A673 (cell line): ENCODE results near the gene B4GALT5.

ENCODE experiments used
- EZH2 ChIP-seq: fragments of 200-600 bp; sonication (generic); IDR thresholded peaks from 2 replicates; pipeline ENCODE4 v1.6.1; 2017; ENCODE audit warnings: borderline replicate concordance, low read depth, mild to moderate bottlenecking, mixed read lengths, antibody characterized with exemption, low read length; ENCODE audit not compliant: poor library complexity, severe bottlenecking
- TF ChIP-seq, protein P1 (sequence below): fragments of 300-800, 200-600 bp; sonication (generic); conservative IDR thresholded peaks from 2 replicates; pipeline ENCODE4 v1.5.1; 2017; ENCODE audit warnings: low read depth, mild to moderate bottlenecking, antibody characterized with exemption, low read length, moderate library complexity, mixed read lengths

GRCh38 chr20:49618289-49618688 lies 95.4 kb downstream of the B4GALT5 start:
- TF ChIP-seq, protein P1, sequence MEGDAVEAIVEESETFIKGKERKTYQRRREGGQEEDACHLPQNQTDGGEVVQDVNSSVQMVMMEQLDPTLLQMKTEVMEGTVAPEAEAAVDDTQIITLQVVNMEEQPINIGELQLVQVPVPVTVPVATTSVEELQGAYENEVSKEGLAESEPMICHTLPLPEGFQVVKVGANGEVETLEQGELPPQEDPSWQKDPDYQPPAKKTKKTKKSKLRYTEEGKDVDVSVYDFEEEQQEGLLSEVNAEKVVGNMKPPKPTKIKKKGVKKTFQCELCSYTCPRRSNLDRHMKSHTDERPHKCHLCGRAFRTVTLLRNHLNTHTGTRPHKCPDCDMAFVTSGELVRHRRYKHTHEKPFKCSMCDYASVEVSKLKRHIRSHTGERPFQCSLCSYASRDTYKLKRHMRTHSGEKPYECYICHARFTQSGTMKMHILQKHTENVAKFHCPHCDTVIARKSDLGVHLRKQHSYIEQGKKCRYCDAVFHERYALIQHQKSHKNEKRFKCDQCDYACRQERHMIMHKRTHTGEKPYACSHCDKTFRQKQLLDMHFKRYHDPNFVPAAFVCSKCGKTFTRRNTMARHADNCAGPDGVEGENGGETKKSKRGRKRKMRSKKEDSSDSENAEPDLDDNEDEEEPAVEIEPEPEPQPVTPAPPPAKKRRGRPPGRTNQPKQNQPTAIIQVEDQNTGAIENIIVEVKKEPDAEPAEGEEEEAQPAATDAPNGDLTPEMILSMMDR, result no peak
- no peak for TF ChIP-seq EZH2
